Measurements from ENCODE around the gene KRT12. TPM values are rescaled to one million over a fixed set of nuclear protein-coding genes. Genes with fewer than 3 reads are reported as not detected.

KRT12 gene
- polyA plus RNA-seq, 1 of the 3 experiments (the other 2 are of a cell fraction), result not detected

- Histone ChIP-seq H2AFZ (ENCODE audit: low read depth) (no peak overlapping the region), H3F3A (replicated peaks; ENCODE audit: insufficient read depth) (no peaks in the 10 kb centered on the region), H3K27ac (ENCODE audit: low read depth in 2 of 2, low read length in 1 of 2) (no peak overlapping the region), H3K36me3 (replicated peaks in 1 of 2; ENCODE audit: control insufficient read depth in 1 of 2, insufficient read depth in 2 of 2, low read length in 1 of 2) (no peaks in the 10 kb centered on the region), H3K4me1 (ENCODE audit: control insufficient read depth in 1 of 2, insufficient read depth in 2 of 2, low read depth in 1 of 2, low read length in 1 of 2) (no peaks in the 10 kb centered on the region), H3K27me3 (ENCODE audit: insufficient read depth) (peaks cover 34% of the 10 kb centered on the region; the same call in 1 of the 2 replicates), H4K20me1 (ENCODE audit: insufficient read depth) (no peaks in the 10 kb centered on the region), H3K9me3 (no peaks in the 10 kb centered on the region; the same call in 1 of the 2 replicates), H3K4me2 (no peak overlapping the region), H3K79me2 (ENCODE audit: insufficient read depth) (no peaks in the 10 kb centered on the region), H3K9ac (no peak overlapping the region), H3K9me2 (no peaks in the 10 kb centered on the region), H3K4me3 (ENCODE audit: low read depth in 2 of 2, low read length in 1 of 2) (no peak overlapping the region)
- TF ChIP-seq CTCF (IDR thresholded peaks at IDR 0.05) (no peak), SIN3A (IDR thresholded peaks at IDR 0.05; ENCODE audit: borderline replicate concordance, low read depth, low read length) (no peak), RFX5 (IDR thresholded peaks at IDR 0.05; ENCODE audit: low read length) (no peak), TAF1 (IDR thresholded peaks at IDR 0.05; ENCODE audit: borderline replicate concordance, low read depth, low read length) (no peak), FOXM1 (IDR thresholded peaks at IDR 0.05; ENCODE audit: low read depth) (no peak), USF1 (IDR thresholded peaks at IDR 0.05; ENCODE audit: borderline replicate concordance, low read depth) (no peak), ELF1 (IDR thresholded peaks at IDR 0.05) (no peak), EZH2phosphoT487 (IDR thresholded peaks at IDR 0.05; ENCODE audit: borderline replicate concordance, low read depth) (no peak), REST (IDR thresholded peaks at IDR 0.05; ENCODE audit: low read depth, low read length) (no peak), ZBTB33 (IDR thresholded peaks at IDR 0.05; ENCODE audit: borderline replicate concordance, low read depth) (no peak), RCOR1 (IDR thresholded peaks at IDR 0.05; ENCODE audit: low read length) (no peak), EP300 (IDR thresholded peaks at IDR 0.05; ENCODE audit: borderline replicate concordance in 1 of 2, low read depth in 1 of 2, low read length in 1 of 2) (no peak), USF2 (IDR thresholded peaks at IDR 0.05; ENCODE audit: borderline replicate concordance, low read depth, low read length) (no peak), MEF2A (IDR thresholded peaks at IDR 0.05; ENCODE audit: borderline replicate concordance, low read depth) (no peak), IRF3 (IDR thresholded peaks at IDR 0.05; ENCODE audit: low read depth, low read length) (no peak), TCF12 (IDR thresholded peaks at IDR 0.05) (no peak), FOSL2 (IDR thresholded peaks at IDR 0.05; ENCODE audit: borderline replicate concordance, low read depth) (no peak), POLR2AphosphoS5 (IDR thresholded peaks at IDR 0.05; ENCODE audit: low read depth, low read length) (no peak), GABPA (IDR thresholded peaks at IDR 0.05; ENCODE audit: low read depth) (no peak), JUND (IDR thresholded peaks at IDR 0.05) (no peak)
- ChIA-PET POLR2A (no interaction called here), CTCF (interaction anchor here (1.0 kb wide), 1 partner anchor 29 kb away, joined by 3 read pairs; no protein-coding TSS in a partner anchor)
- no peak for DNase-seq
- WGBS (ENCODE audit: low lambda C conversion rate), result 0% methylated on average over 1 of the region's 1 CpG
These were observed 12.0 kb upstream of the KRT12 start for GRCh38 chr17:40879026-40879425.

Data from SK-N-SH (cell line).